ENCODE results near the gene TIAM1.

TIAM1 gene

DNA sequence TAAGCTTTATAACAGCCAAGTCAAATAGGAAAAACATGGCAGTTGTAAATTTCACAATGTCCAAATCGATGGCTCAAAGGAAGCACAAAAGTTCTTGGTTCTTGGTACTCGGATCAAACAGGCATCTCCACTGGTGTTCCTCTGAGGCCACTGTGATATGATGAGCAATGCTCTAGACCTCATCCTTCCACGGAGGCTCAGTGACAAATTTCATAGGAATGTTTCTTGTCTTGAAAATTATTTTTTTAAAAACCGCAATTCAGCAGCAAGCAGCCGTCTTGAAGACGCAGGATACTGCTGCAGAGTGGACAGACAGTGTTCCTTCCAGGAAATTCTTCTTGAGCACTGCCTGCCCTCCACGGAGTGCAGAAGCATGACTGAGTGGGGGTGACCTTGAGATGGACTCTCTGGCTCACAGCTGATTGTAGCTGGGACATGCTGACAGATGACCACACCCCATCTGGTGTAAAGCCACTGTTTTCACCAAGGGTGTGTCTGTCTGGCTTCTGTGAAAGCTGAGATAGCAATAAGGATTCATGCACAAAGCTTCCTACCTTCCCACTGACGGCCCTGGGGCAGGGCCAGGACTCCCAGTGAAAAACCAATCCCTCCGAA, 61.9 kb downstream of the TIAM1 start:
- no peak for DNase-seq

GRCh38 chr21:31281561-31281960, 62.5 kb downstream of the TIAM1 start:
- DNase-seq: no peak

DNA sequence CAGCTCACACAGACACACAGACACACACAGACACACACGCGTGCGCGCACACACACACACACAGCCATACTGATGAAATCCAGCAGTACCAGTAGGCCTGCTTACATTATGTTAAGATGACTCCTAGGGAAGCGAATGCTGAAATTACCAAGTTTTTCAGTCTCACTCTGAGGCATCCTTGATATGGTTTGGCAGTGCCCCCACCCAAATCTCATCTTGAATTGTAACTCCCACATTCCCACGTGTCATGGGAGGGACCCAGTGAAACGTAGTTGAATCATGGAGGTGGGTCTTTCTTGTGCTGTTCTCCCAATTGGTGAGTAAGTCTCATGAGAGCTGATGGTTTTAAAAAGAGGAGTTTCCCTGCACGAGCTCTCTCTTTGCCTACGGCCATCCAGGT, 64.1 kb downstream of the TIAM1 start:
- DNase-seq: peak in 1 of 2 donors; percentile 27

DNA sequence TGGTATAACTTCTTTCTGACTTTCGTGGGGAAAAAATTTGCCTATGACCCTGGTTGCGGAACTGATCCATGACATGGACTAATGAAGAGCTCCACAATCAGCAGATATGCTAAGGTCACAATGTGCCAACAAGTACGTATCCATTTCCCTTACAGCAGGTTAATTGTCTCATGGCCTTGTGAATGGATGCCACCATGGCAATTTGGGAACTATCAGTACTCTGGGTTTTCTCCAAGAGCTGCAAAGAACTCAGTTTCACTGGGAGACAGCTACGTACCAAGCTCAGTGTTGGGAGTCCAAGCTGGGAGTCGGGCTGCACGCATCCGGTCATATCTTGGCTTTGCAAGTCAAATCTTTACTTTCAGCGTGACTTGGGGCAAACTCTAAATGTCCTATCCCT, 64.8 kb downstream of the TIAM1 start:
- DNase-seq: no peak

DNA sequence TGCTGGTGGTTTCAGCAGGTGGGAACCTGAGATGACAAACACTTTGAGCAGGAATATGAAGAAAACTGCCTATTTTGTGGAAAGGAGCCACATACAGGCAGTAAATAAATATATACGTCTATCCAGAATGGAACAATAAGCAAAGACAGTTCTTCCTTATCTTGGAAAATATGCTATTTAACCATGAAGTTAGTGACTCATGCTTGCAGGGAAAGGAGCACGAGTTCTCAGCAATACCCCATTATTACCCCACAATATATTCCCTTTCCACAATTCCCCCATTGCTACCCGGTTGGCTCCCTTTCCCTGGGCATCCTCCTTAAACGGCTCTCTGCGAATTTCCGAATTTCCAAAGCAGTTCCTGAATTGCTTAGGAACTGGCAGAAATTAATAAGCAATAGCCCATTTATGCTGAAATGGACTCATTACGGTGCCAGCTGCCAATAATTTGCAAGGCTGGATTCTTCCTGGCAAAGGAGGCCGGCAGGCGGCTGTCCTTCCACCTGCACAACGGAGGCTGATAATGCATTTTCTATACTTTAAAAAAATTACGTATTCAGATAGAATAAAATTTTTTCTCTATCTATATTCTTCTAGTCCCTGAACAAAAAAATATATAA, 65.4 kb downstream of the TIAM1 start:
- no peak for DNase-seq

DNA sequence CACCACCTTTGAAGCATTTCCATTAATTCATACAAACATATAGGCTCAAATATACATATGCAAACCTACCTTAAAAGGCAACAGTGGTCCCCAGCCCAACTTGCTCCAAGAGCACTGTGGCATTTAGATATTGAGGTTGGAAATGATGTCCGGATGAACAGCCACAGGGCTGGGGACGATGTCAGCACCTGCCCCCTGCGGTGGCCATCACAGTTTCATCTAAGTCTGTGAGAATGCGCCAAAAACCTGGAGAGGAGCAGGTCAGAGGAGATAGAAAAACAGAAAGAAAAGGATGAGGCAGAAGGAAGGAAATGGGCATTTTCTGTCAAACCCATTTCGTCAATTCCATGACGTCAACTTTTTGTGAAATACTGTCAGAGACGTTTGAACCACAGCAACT, 67.4 kb downstream of the TIAM1 start:
- DNase-seq: no peak

GRCh38 chr21:31275901-31276300, 68.2 kb downstream of the TIAM1 start:
- DNase-seq: no peak

GRCh38 chr21:31273278-31273677, 70.8 kb downstream of the TIAM1 start:
- DNase-seq: no peak

DNA sequence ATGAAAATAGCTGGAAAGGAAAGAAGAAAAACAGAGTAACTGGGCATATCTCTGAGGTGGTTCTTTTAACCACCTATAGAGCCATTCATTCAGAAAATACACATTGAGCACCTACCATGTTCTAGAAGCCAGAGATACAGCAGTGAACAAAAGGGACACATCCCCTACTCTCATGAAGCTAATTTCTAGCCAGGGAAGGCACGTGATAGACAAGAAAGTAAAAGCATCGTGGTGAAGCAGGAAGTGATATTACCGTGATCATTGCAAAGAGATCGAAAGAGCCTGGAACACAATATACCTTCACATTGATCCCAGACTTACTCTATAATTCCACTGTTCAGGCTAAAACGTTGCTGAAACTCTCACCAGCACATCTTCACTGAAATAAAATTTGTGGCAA, 76.0 kb downstream of the TIAM1 start:
- DNase-seq: no peak

DNA sequence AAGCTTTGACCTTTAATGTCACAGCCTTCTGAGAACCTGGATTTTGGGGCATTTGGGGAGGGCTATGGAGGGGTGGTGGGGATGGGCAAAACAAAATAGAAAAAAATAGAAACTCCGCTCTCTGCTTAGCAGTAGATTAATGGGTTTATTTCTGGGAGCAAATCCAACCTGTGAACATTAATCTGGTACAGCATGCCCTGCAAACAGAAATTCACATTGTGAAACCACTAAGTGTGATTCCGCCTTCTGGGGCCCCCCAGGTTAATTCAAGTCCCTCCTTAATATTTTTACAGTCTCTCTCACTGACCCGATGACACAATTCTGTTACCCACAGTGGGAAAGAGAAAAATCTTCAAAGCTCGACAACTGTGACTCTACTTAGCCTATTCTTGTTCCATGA, 76.4 kb downstream of the TIAM1 start:
- no peak for DNase-seq

- no peak for DNase-seq
Measured at GRCh38 chr21:31266241-31266640, 77.8 kb downstream of the TIAM1 start.

- no peak for DNase-seq
Measured at GRCh38 chr21:31265366-31266013, 78.6 kb downstream of the TIAM1 start.

DNA sequence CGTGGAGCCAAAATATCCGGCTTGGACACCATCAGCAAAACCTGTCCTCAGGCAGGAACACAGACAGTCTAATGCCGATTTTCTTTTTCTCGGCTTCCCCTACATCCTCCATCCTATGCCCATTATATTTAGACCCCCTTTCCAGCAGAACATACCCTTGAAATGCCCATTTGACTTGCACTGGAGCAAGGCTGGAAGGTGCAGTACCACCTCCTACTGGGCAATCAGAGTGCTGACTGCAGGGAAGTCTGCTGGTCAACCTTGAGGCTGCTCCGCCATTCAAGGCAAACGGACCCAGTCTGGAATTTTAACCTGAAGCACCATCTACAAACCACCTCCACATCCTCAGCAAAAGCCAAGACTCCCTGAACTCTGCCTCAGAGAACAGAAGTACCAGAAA, 79.5 kb downstream of the TIAM1 start:
- DNase-seq: no peak

- no peak for DNase-seq
Measured at GRCh38 chr21:31262728-31263127, 81.3 kb downstream of the TIAM1 start.

DNA sequence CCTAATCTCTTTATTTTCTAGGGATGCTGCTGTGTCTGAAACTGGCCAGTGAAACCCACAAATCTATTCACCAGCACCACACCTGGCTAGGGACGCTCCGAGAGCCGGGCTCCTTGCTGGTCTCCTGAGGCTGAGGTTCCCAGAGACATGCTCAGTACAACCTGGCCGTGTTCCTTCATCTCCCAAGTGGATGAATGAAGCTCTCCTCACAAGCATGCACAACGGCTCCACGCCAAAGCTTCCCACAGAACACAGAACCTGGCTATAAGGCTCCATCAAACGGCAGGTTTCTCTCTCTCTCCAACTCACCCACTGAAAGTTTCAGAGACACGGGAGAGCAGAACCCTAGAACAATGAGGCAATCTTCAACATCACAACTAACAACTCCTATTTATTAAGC, 82.3 kb downstream of the TIAM1 start:
- DNase-seq: no peak

- DNase-seq: no peak
Measured at GRCh38 chr21:31260790-31261189, 83.3 kb downstream of the TIAM1 start.

GRCh38 chr21:31258073-31258472, 86.0 kb downstream of the TIAM1 start:
- no peak for DNase-seq

DNA sequence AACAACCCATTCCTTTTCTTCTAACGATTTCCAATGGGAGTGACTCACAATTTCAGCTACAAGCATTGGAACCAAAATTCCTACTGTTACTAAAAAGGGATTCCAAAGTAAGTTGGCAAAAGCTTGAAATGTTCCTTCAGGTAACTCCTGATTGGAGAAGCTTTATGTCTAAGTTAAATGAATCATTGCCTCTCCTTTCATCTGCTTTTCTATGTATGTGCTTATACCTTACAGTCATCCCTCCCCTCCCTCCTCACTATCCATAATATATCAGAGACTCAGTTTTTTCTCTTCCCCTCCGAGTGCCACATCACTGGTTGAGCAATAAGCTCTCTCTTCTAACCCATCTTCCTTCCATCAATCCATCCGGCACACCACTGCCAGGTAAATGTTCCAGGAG, 86.8 kb downstream of the TIAM1 start:
- no peak for DNase-seq

- no peak for DNase-seq
Measured at GRCh38 chr21:31255896-31256295, 88.2 kb downstream of the TIAM1 start.

GRCh38 chr21:31255036-31255435, 89.0 kb downstream of the TIAM1 start:
- DNase-seq: no peak

DNA sequence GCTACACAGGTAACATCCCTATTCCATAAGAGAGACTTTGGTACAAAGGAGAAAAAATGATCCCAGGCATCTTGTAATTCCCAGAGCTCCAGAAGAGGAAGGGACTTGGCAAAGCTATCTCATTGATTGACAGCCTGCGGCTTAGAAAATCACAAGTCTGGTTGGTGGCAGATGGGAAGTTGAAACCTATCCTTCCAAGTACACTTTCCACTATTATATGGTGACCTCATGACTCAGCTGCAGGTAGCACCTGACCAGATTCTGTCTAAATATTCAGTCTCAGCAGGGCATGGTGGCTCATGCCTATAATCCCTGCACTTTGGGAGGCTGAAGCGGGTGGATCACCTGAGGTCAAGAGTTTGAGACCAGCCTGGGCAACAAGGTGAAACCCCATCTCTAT, 89.9 kb downstream of the TIAM1 start:
- no peak for DNase-seq

GRCh38 chr21:31253684-31254083, 90.4 kb downstream of the TIAM1 start:
- DNase-seq: no peak

- DNase-seq: no peak
Measured at GRCh38 chr21:31252611-31253010, 91.5 kb downstream of the TIAM1 start.

DNA sequence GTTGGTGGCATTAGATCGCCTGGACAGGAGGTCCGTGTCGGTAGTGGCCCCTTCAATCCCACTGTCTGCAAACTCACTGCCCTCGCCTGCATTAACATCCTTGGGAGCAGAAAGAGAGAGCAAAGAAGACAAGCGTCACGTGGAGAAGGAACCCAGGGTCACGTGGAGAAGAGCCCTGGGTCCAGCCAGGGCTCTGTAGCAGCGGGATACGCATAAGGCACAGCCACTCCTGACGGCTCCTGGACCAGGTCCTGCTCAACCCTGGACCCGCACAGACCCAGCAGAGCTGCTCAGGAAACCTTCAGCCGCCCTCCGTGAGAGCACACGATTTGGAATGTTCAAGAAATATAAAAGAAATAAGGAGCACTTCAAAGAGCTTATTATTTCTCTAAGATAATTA, 92.0 kb downstream of the TIAM1 start:
- DNase-seq: no peak

DNA sequence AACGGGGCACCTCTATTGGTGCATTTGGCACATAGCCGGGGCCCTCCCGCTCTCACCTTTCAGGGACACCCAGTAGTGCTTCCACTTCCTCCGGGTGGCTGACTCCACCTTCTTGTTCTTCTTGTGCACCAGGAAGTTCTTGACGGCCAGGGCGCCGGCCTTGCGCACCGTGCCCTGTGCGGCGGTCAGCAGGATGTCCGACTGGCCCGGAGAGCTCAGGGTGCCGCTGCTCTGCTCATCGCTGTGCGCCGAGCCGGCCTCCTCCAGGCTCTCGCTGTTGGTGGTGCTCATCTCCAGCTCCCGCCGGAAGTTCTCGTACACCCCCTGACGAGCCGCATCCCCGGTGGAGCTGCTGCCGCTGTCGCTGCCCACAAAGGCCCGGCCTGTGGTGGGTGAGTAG, 92.4 kb downstream of the TIAM1 start:
- no peak for DNase-seq

Data from stimulated activated CD4-positive, alpha-beta T cell treated with anti-CD3 and anti-CD28 coated beads, Interleukin-2, amount 100 ng/mL, for 24 hours (primary cell).